SK-N-MC (cell line): ENCODE data around the gene HAUS8.
A peak's percentile ranks its signal among the peaks of the same experiment; 100 is the strongest.
"Not testable (repeated sequence)": the region's sequence is repeated elsewhere in the genome, so short reads cannot be mapped to it uniquely, and the experiment has no call there.

Experiments used
- DNase-seq: peaks from one replicate; pipeline ENCODE4 v3.0.0-alpha.2; 2011; ENCODE audit warnings: low read depth, low spot score
- H3K27ac ChIP-seq: fragments of 200-600 bp; sonication (generic); 2 replicates; pipeline ENCODE4 v1.5.1; 2016; ENCODE audit warnings: mixed run types
- H3K36me3 ChIP-seq: fragments of 200-600 bp; sonication (generic); 2 replicates; pipeline ENCODE4 v1.6.1; 2017; ENCODE audit warnings: antibody characterized with exemption, low read length, mixed read lengths; ENCODE audit not compliant: insufficient read depth
- H3K4me3 ChIP-seq: fragments of 200-600 bp; sonication (generic); 2 replicates; pipeline ENCODE4 v1.5.1; 2016
- H3K9ac ChIP-seq: fragments of 200-600 bp; sonication (generic); 2 replicates; pipeline ENCODE4 v1.8.0; 2017; ENCODE audit warnings: mixed run types, mixed read lengths; ENCODE audit not compliant: insufficient read length
- H3K9me3 ChIP-seq: fragments of 200-600 bp; sonication (generic); 2 replicates; pipeline ENCODE4 v1.6.1; 2017; ENCODE audit warnings: low read depth, mild to moderate bottlenecking, antibody characterized with exemption, low read length, moderate library complexity, mixed read lengths
- EZH2 ChIP-seq: fragments of 200-600 bp; sonication (generic); IDR thresholded peaks from one replicate; pipeline ENCODE4 v1.6.1; 2017; ENCODE audit warnings: antibody characterized with exemption
- FOXP2 ChIP-seq: optimal IDR thresholded peaks from 2 replicates; pipeline ENCODE3; 2011; ENCODE audit warnings: mild to moderate bottlenecking, moderate library complexity; ENCODE audit not compliant: insufficient read depth; ENCODE audit errors: extremely low read length, control extremely low read depth
- POLR2AphosphoS5 ChIP-seq: IDR thresholded peaks from 2 replicates; pipeline ENCODE4 v1.6.1; 2012; ENCODE audit warnings: mild to moderate bottlenecking, low read depth, low read length, borderline replicate concordance

HAUS8 gene

DNA sequence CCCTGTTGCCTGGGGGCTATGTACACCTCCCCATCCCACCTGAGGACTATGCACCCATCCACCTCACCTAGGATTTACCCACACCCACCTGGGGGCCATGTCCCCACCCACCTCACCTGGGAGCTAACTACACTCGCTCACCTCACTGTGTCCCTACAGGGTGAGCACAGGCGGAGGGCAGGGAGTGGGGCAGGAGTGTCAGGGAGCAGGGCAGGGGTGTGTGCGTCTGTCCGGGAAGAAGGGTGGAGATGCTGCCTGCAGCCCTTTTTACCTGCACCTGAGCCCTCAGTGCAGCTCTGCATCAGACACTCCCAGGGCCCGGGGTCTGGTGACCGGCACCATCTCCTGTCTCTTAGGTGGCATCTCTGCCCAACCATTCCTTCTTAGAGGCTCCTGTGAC is 38.1 kb downstream of the HAUS8 start:
- Histone ChIP-seq H3K36me3 (no peaks in the 10 kb centered on the region), H3K4me3 (no peak overlapping the region), H3K9ac (no peak overlapping the region), H3K27ac (no peak overlapping the region), H3K9me3 (no peaks in the 10 kb centered on the region)
- TF ChIP-seq EZH2 (no peak), POLR2AphosphoS5 (no peak), FOXP2 (no peak)
- DNase-seq, result no peak

DNA sequence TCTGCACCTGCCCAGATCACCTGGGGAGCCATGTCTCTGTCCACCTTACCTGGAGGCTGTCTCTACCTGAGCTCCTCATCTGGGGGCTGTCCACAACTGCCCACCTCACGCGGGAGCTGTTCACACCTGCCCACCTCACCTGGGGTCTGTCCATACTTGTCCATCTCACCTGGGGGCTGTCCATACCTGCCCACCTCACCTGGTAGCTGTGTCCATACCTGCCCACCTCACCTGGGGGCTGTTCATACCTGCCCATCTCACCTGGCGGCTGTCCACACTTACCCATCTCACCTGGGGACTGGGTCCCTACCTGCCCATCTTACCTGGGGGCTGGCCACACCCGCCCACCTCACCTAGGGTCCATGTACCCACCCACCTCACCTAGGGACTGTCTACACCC is 38.6 kb downstream of the HAUS8 start:
- no peaks in the 10 kb centered on the region for H3K36me3 ChIP-seq
- no peaks in the 10 kb centered on the region for H3K9me3 ChIP-seq
- DNase-seq, result no peak
- H3K27ac ChIP-seq, result no peak overlapping the region
- TF ChIP-seq FOXP2, result no peak
- no peak overlapping the region for H3K9ac ChIP-seq
- H3K4me3 ChIP-seq, result no peak overlapping the region

DNA sequence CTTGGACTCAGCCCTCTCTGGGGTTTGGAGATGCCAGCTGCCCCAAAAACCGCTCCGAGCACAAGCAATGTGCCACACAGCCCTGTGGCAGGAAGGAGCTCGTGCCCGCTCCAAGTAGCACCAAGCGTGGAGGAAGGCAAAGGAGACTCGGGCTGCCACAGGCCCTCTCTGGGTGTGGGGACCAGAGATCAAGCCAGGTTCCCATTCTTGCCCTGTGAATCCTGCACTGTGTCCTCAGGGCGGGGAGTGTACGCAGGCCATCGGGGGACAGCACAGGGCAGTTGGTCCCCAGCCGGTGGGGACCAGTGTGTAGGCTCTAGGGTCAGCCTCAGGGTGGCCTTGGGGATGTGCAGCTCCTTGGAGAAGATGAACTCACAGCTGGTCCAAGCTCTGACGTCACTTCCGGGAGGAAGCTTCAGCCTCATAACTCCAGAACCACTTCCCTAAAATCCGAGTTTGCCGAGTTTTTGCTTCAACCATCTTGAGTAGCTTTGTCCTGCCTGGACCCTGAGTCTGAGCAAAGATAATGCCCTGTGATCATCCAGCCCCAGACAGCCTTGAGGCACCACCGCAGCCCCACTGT is 39.3 kb downstream of the HAUS8 start:
- DNase-seq, result no peak
- no peaks in the 10 kb centered on the region for H3K9me3 ChIP-seq
- H3K4me3 ChIP-seq, result no peak overlapping the region
- H3K27ac ChIP-seq, result no peak overlapping the region
- H3K9ac ChIP-seq, result no peak overlapping the region
- no peaks in the 10 kb centered on the region for H3K36me3 ChIP-seq
- no peak for TF ChIP-seq EZH2

DNA sequence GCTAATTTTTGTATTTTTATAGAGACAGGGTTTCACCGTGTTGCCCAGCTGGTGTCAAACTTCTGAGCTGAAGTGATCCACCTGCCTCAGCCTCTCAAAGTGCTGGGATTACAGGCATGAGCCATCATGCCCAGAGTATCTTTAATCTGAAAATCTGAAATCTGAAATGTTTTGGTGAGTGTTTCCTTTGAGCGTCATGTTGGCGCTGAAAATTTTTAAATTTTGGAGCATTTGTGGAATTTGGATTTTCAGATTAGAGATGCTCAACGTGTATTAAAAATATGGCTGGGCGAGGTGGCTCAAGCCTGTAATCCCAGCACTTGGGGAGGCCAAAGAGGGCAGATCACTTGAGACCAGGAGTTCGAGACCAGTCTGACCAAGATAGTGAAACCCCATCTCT is 43.5 kb downstream of the HAUS8 start:
- no peaks in the 10 kb centered on the region for H3K36me3 ChIP-seq
- no peaks in the 10 kb centered on the region for H3K9me3 ChIP-seq
- DNase-seq, result no peak
- TF ChIP-seq POLR2AphosphoS5 (no peak), FOXP2 (no peak), EZH2 (no peak)
- H3K9ac ChIP-seq, result no peak overlapping the region
- no peak overlapping the region for H3K4me3 ChIP-seq
- no peak overlapping the region for H3K27ac ChIP-seq

DNA sequence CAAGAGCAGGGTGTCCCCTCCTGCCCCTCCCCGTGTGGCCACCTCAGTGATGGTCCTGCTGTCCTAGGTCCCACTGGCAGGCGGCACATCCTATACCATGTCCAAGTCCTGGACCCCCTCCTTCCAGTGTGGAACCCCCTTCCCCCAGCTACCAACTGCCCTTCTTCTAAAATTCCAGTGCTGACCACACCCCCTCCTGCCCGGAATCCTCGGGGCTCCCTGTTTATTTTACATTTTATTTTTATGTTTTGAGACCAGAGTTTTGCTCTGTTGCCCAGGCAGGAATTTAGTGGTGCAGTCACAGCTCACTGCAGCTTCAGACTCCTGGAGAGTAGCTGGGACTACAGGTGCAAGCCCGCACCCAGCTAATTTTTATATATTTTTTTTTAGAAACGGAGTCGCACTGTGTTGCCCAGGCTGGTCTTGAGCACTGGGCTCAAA is 47.7 kb downstream of the HAUS8 start:
- Histone ChIP-seq H3K9me3 (no peaks in the 10 kb centered on the region), H3K9ac (no peak overlapping the region), H3K36me3 (no peaks in the 10 kb centered on the region), H3K4me3 (no peak overlapping the region), H3K27ac (no peak overlapping the region)
- no peak for DNase-seq
- TF ChIP-seq FOXP2 (no peak), EZH2 (no peak), POLR2AphosphoS5 (no peak)

DNA sequence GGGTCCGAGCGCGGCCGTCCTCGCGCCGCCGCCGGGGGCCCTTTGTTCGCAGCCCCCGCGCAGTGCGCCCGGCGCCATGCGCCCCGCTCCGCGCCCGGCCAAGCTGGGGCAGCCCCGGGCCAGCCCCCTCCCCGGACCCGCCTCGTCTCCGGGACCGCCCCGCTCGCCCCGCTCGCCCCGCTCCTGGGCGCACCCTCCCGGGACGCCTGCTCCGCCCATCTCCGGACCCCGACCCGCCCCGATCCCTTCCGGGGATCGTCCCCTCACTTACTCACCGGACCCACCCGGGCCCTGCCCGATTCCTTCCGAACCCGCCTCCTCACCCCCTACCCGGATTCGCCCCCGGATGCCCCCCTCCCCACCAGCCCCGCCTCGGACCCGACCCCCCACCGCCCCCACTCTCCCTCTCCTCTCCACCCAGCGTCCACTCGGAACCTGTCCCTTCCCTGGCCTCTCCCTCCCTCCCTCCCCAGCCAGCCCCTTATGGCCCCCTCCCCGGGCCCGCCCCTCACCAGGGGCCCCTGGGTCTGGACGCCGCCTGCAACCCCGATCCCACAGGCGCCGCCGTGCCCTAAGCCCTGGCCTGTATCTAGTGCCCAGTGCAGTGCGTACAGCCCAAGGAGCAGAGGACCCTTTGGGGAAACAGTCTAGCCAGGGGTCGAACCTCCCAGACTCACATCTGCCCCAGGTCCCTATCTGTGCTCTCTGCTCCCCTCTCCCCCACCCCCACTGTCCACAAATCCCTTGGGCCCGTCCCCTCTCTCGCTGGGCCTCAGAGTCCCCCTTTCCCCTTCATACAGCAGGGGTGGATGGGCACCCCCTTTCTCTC is 48.3 kb downstream of the HAUS8 start, which contains the start of gene CPAMD8:
TSS of gene CPAMD8 (minus strand) at position 105 of the 829 bp plus-strand sequence. CDS start 168 bp downstream, outside the sequence.
- Histone ChIP-seq H3K9me3 (no peaks in the 10 kb centered on the region), H3K9ac (no peak within 1 kb of the TSS), H3K4me3 (peak within 1 kb of the TSS; percentile 54), H3K36me3 (no peaks in the 10 kb centered on the region), H3K27ac (no peak within 1 kb of the TSS)
- DNase-seq, result no peak
- no peak for TF ChIP-seq FOXP2
- TF ChIP-seq EZH2, result no peak
- TF ChIP-seq POLR2AphosphoS5, result no peak

DNA sequence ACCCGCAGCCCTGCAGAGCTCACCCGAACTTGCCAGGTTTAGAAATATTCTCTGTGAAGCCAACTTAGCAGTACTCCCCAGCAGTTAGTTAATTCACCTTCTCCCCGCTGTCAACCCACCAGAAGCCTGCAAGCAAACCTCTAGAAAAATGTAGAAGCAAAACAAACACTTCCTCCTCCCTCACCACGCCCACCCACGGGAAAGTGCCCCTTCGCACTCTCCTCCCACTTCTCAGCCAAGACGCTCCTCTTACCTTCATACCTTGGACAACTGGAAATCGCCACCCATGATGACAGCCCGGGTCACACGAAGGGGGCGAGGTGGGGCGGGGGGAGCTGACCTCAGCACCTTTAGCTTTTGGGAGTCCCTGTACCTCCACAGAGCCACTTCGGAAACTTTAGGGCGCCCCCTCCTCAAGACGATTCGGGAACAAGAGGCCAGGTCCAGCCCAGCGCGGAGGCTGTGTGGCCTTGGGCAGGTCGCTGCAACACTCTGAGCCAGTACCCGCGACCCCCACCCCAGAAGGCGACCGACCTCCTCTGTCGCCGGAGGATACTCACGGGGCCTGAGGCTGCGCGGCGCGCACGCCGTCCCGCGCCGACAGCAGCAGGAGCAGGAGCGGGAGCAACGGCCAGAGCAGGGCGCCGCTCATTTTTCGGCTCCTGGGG is 49.1 kb downstream of the HAUS8 start:
- Histone ChIP-seq H3K4me3 (peak overlapping the region; percentile 54), H3K9me3 (no peaks in the 10 kb centered on the region), H3K27ac (no peak overlapping the region), H3K9ac (no peak overlapping the region), H3K36me3 (no peaks in the 10 kb centered on the region)
- TF ChIP-seq EZH2 (no peak), FOXP2 (no peak), POLR2AphosphoS5 (no peak)
- DNase-seq, result no peak

DNA sequence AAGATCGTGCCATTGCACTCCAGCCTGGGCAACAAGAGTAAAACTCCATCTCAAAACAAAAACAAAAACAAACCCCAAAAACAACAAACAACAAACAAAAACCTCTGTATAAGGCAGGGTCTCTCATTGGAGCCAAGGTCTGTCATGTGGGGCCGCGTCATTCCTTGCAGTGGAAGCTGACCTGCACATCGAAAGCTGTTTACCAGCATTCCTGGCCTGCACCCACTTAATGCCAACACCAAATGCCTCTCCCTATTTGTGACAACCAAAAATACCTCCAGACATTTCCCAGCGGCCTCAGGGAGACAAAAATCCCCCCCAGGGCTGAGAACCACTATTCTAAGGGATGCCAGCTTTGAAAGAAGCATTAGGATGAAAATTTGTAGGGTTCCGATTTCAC is 49.9 kb downstream of the HAUS8 start:
- Histone ChIP-seq H3K36me3 (no peaks in the 10 kb centered on the region), H3K27ac (no peak overlapping the region), H3K4me3 (no peak overlapping the region), H3K9me3 (no peaks in the 10 kb centered on the region), H3K9ac (no peak overlapping the region)
- TF ChIP-seq POLR2AphosphoS5, result no peak
- no peak for TF ChIP-seq FOXP2
- no peak for TF ChIP-seq EZH2
- no peak for DNase-seq

DNA sequence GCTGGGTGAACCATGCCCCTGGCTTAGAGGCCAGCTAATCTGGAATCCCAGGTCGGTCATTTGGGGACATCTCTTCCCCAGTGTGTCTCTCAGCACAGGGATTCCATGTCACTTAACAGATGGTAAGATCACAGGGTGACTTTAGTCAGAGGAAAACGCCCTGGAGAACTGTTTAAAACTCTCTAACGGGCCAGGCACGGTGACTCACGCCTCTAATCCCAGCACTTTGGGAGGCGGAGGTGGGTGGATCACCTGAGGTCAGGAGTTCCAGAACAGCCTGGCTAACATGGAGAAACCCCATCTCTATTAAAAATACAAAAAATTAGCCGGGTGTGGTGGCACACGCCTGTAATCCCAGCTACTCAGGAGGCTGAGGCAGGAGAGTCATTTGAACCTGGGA is 50.3 kb downstream of the HAUS8 start:
- not testable (repeated sequence) for H3K36me3 ChIP-seq, H3K9ac ChIP-seq, H3K9me3 ChIP-seq, DNase-seq, H3K27ac ChIP-seq, H3K4me3 ChIP-seq
